Mesothelial cell of epicardium (in vitro differentiated cells): ENCODE measurements around the gene FOXO3. TPM values are rescaled to one million over a fixed set of nuclear protein-coding genes. Genes with fewer than 3 reads are reported as not detected.
"Not testable (repeated sequence)": the region's sequence is repeated elsewhere in the genome, so short reads cannot be mapped to it uniquely, and the experiment has no call there.

ENCODE experiments used
- DNase-seq, 2 experiments: peaks; one replicate each; pipeline ENCODE4 v3.0.0; 2021; ENCODE audit warnings: low spot score in 2 of 2; ENCODE audit not compliant: unreplicated experiment in 2 of 2
- H3K27ac Mint-ChIP-seq: 2 replicates; pipeline ENCODE4 v1.8.0; 2021; ENCODE audit warnings: mixed read lengths
- H3K27me3 Mint-ChIP-seq: 2 replicates; pipeline ENCODE4 v1.8.0; 2021; ENCODE audit warnings: low read depth, mixed read lengths
- H3K36me3 Mint-ChIP-seq: 2 replicates; pipeline ENCODE4 v1.8.0; 2021; ENCODE audit warnings: mixed read lengths
- H3K4me1 Mint-ChIP-seq: 2 replicates; pipeline ENCODE4 v1.8.0; 2021; ENCODE audit warnings: mixed read lengths
- H3K4me3 Mint-ChIP-seq: 2 replicates; pipeline ENCODE4 v1.8.0; 2021; ENCODE audit warnings: mild to moderate bottlenecking, moderate library complexity, mixed read lengths
- H3K9me3 Mint-ChIP-seq: 2 replicates; pipeline ENCODE4 v1.8.0; 2021; ENCODE audit warnings: mixed read lengths
- CTCF ChIP-seq: fragments of 200-600 bp; sonication (generic); IDR thresholded peaks from one replicate; pipeline ENCODE4 v1.5.0; 2021; ENCODE audit warnings: antibody characterized with exemption; ENCODE audit not compliant: unreplicated experiment
- total RNA-seq: library from RNA; stranded (reverse); gene quantifications from 3 replicates; pipeline ENCODE4 v1.2.1, GENCODE V29; 2021

The FOXO3 gene
- total RNA-seq, 1 donor from 2014 or later, result 58.3 TPM

GRCh38 chr6:108656836-108657235 is 96.1 kb downstream of the FOXO3 start:
- H3K36me3 Mint-ChIP-seq, result peaks cover 5% of the 10 kb centered on the region
- peak overlapping the region; percentile 58 for H3K4me3 Mint-ChIP-seq
- H3K27me3 Mint-ChIP-seq, result no peaks in the 10 kb centered on the region
- no peak for DNase-seq
- H3K27ac Mint-ChIP-seq, result peak overlapping the region; percentile 96
- H3K4me1 Mint-ChIP-seq, result peaks cover 69% of the 10 kb centered on the region
- peaks cover 5% of the 10 kb centered on the region for H3K9me3 Mint-ChIP-seq
- TF ChIP-seq CTCF, result no peak

DNA sequence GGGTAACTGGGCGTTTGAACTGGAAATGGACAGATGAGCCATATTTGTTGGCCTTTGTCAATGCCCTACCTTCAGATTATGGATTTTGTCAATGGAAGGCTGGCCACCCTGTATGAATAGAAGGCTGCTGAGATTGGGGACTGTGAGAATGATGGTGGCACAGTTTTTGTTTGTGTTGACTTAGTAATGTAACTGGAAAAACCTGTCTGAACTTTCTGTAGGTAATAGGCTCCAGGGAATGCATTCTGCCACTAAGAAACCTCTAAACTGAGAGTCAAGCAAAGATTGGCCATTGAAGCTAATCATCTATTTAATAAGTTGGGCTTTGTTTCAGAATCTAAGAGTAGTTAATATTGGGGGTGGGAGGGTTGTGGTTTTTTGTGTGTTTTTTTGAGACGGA is 97.5 kb downstream of the FOXO3 start:
- no peak for DNase-seq
- Mint-ChIP-seq H3K4me3 (no peak overlapping the region), H3K9me3 (peaks cover 5% of the 10 kb centered on the region), H3K4me1 (peaks cover 71% of the 10 kb centered on the region), H3K27ac (peak overlapping the region; percentile 96), H3K27me3 (no peaks in the 10 kb centered on the region), H3K36me3 (peaks cover 6% of the 10 kb centered on the region)
- TF ChIP-seq CTCF, result no peak

GRCh38 chr6:108658785-108659184 is 98.1 kb downstream of the FOXO3 start:
- not testable (repeated sequence) for H3K9me3 Mint-ChIP-seq, H3K36me3 Mint-ChIP-seq, H3K4me3 Mint-ChIP-seq, H3K27me3 Mint-ChIP-seq, H3K27ac Mint-ChIP-seq, DNase-seq
- peaks cover 68% of the 10 kb centered on the region for H3K4me1 Mint-ChIP-seq

DNA sequence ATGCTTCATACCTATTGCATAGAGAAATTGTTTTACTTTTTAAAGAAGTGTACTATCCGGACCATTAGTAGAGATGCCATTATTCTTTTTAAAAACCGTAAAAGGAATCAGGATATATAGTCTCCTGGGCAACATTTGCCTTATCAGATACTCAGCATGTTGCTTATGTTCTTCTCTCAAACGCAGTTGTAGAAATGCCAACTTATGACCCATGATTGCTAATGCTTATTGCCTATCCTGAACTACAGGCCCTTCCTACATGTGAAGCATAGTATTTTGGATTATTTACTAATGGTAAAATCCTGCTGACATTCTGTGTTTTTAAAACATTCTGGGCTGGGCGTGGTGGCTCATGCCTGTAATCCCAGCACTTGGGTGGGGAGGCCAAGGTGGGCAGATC is 99.5 kb downstream of the FOXO3 start:
- peaks cover 5% of the 10 kb centered on the region for H3K9me3 Mint-ChIP-seq
- peaks cover 16% of the 10 kb centered on the region for H3K36me3 Mint-ChIP-seq
- no peak overlapping the region for H3K27ac Mint-ChIP-seq
- peaks cover 54% of the 10 kb centered on the region for H3K4me1 Mint-ChIP-seq
- no peak overlapping the region for H3K4me3 Mint-ChIP-seq
- TF ChIP-seq CTCF, result no peak
- H3K27me3 Mint-ChIP-seq, result no peaks in the 10 kb centered on the region
- DNase-seq, result no peak

- TF ChIP-seq CTCF, result no peak
- Mint-ChIP-seq H3K4me1 (peaks cover 44% of the 10 kb centered on the region), H3K27ac (peak overlapping the region; percentile 36), H3K9me3 (peaks cover 5% of the 10 kb centered on the region), H3K36me3 (peaks cover 17% of the 10 kb centered on the region), H3K27me3 (no peaks in the 10 kb centered on the region), H3K4me3 (no peak overlapping the region)
- no peak for DNase-seq
Measured at GRCh38 chr6:108661430-108661829, 100.7 kb downstream of the FOXO3 start.

DNA sequence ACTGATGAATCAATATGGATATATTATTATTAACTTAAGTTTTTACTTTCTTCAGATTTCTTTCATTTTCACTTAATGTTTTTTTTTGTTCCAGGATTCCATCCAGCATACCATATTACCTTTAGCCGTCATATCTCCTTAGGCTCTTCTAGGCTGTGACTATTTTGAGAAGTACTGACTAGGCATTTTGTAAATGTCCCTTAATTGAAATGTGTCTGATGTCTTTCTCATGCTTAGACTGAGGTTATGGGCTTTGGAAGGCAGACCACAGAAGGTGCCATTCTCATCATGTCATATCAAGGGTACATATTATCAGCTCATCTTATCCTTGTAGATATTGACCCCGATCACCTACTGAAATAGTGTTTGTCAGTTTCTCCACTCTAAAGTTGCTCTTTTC is 101.3 kb downstream of the FOXO3 start:
- Mint-ChIP-seq H3K27ac (no peak overlapping the region), H3K9me3 (peaks cover 5% of the 10 kb centered on the region), H3K36me3 (peaks cover 20% of the 10 kb centered on the region), H3K27me3 (no peaks in the 10 kb centered on the region), H3K4me3 (no peak overlapping the region), H3K4me1 (peaks cover 43% of the 10 kb centered on the region)
- TF ChIP-seq CTCF, result no peak
- DNase-seq, result no peak
